Smooth muscle cell of the brain vasculature (primary cell): ENCODE results near the gene SSC4D.
"Not testable (repeated sequence)": the region's sequence is repeated elsewhere in the genome, so short reads cannot be mapped to it uniquely, and the experiment has no call there.

Experiments used
- DNase-seq: peaks from one replicate; pipeline ENCODE4 v3.0.0-alpha.2; 2012; ENCODE audit warnings: low read depth, low spot score

SSC4D gene

DNA sequence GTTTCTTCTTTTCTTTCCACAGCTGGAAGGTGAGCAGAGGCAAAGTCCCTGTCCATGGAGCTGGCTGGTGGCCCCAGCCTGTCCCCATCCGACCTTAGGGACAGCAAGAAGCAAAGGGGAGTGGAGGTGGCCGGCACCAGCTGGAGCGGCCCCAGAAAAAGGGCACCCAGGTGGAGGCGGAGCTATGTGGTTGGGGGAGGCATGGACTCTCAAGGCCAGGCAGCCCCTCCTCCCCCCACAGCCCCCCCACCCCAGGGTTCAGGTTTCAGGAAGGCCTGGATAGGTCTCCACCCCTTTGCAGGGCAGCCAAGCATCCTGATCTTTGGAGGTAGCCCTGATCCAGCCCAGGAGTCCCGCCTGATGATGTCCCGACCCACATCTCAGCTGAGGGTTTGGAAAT is at the start of gene SSC4D:
TSS of gene SSC4D (minus strand) at position 161 of the 400 bp plus-strand sequence. CDS start 5,258 bp downstream, outside the sequence.
- no peak for DNase-seq

DNA sequence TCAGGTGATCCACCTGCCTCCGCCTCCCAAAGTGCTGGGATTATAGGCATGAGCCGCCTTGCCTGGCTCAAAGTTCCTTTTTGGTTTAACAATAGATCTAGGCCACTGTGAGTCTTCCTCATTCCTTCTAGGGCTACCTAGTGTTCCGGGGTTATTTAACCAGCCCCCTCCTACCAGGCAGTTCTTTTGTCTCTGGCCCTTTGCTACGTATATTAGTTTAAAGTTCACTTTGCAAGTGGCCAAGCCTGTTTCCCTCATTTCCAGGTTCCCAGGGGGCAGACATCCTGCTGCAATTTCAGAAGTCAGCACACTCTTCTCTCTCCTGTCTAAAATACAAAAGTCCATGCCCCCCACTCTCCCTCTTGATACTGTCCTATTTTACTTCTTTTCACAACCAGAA is 49.0 kb upstream of the SSC4D start:
- not testable (repeated sequence) for DNase-seq

DNA sequence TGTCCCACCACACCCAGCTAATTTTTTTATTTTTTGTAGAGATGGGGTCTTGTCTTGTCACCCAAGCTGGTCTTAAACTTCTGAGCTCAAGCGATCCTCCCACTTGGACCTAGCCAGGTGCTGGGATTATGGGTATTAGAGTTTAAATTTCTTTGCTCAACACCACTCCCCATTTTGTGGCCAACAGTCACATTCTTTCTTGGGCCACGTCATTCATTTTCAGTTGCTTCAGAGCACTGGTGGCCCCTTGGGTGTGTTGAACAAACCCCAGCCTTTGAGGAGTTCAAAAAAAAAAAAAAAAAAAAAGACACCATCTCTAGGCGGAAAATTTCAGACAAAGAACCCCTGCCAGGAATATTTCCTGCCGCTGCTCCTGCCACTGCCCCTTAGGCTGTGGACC is 47.5 kb upstream of the SSC4D start:
- DNase-seq, result not testable (repeated sequence)

DNA sequence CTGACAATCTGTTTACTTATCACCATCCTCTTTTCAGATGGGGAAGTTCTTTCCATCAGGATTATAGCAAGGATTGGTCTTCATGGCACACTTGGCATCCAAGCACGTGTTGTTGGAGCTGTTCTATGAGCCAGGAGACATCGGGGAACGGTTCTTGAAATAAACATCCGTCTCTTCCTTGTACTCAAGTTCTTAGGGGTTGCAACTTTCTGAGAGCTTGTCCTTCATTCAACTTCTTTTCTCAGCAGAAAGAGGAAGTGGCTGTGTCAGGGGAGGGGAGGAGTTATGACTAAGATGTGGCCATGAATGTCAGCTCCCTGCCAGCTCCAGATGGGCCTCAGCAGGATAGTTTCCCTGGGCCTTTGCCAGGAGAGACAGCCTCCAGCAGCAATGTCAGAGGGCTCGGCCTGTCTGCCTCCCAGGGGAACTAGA is 36.1 kb upstream of the SSC4D start:
- DNase-seq, result peak; percentile 57

DNA sequence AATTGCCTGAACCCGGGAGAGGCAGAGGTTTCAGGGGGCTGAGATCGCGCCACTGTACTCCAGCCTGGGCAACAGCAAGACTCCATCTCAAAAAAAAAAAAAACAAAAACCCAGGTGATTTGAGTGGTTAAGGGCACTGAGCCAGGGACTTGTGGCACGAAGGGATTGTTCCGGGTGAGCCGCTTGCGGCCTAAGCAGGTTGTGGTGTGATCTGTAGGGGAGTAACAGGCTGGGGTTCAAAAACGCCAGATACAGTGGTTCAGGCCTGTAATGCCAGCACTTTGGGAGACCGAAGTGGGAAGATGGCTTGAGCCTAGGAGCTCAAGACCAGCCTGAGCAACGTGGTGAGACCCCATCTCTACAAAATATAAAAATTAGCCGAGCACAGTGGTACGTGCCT is 34.3 kb upstream of the SSC4D start:
- not testable (repeated sequence) for DNase-seq

GRCh38 chr7:76442664-76443446 is 33.4 kb upstream of the SSC4D start:
- not testable (repeated sequence) for DNase-seq

GRCh38 chr7:76441792-76442191 is 32.3 kb upstream of the SSC4D start:
- not testable (repeated sequence) for DNase-seq

- DNase-seq, result not testable (repeated sequence)
These were observed 30.9 kb upstream of the SSC4D start for GRCh38 chr7:76440404-76440803.

DNA sequence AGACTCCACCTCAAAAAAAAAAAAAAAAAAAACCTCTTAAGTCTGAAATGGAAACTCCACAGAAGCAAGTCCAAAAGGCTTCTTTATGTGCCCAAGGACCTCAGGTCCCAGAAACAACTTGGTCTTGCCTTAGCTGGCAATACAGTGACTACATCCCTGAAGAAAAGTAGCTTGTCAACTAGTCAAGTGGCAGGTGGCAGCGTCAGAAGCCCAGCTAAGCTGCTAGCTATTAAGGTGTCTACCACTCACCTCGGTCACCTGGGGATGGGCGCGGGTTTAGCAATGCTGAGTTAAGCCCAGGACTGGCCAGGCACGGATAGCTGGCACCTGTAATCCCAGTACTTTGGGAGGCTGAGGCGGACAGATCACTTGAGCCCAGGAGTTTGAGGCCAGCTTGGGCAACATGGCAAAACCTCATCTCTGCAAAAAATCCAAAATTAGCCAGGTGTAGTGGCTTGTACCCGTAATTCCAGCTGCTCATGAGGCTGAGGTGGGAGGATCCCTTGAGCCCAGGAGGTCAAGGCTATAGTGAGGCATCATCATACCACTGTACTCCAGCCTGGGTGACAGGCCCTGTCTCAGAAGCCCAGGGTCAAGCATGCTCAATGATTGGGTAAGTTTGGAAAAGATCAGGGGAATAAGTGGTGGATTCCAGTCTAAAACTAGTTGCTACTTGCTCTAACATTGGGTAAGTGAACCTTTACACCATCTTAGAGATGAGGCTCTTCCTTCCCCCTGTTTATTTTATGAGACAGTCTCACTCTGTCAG is 29.8 kb upstream of the SSC4D start:
- DNase-seq, result not testable (repeated sequence)

GRCh38 chr7:76437873-76438272 is 28.4 kb upstream of the SSC4D start:
- DNase-seq, result peak; percentile 67

GRCh38 chr7:76430836-76431235 is 21.3 kb upstream of the SSC4D start:
- DNase-seq, result no peak

GRCh38 chr7:76430211-76430610 is 20.7 kb upstream of the SSC4D start:
- DNase-seq, result no peak

- DNase-seq, result no peak
These were observed 19.6 kb upstream of the SSC4D start for GRCh38 chr7:76428868-76429805.

DNA sequence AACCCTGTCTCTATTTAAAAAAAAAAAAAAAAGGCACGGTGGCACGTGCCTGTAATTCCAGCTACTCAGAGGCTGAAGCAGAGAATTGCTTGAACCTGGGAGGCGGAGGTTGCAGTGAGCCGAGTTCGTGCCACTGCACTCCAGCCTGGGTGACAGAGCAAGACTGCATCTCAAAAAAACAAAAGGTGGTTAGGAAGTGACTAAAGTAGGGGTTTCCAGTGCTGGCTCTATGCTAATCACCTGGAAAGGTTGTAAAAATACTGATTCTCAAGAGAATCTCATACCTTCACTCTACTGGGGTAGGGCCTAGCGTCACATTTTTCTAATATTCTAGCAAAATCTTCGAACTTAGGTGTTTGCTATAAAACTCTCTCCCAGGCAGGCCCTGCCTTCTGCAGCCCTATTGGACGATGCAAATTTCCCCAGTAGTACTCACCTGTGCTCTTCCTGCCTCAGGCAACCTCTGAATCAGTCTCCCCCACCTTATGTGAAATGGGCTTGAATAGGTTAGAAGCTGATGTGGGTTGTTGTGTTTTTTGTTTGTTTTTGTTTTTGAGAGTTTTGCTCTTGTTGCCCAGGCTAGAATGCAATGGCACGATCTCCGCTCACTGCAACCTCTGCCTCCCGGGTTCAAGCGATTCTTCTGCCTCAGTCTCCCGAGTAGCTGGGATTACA is 18.8 kb upstream of the SSC4D start:
- DNase-seq, result no peak

DNA sequence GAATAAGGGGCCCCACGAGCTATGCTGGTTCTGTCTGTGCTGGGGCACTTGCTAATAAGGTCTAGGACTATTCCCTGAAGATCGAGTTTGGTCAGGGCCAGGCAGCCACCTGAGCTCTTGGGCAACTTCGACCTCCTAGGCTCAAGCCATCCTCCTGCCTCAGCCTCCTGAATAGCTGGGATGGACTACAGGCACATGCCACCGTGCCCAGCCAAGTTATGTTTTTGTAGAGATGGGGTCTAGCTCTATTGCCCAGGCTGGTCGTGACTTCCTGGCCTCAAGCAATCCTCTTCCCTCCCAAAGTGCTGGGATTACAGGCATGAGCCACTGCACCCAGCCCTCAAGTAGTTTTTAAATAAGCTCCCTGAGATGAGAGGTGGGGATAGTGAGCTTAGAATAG is 18.1 kb upstream of the SSC4D start:
- DNase-seq, result no peak

DNA sequence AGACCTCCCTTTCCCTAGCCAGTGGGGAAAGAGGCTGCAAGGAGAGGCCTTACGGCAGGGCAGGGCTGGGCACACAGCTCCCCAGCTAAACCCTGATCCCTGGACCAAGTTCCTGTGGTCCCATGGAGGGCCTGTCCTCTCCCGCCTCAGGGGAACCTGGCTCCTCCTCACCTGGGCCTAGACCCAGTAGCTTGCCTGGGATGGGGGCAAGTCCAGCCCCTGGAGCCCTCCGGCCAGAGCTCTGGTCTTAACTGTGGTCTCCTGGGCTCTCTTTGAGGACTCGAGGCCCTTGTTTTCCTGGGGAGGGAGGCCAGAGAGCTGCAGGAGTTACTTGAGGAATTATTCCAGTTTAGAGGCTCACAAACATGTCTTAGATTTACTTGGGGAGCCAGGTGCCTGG is 16.7 kb upstream of the SSC4D start:
- no peak for DNase-seq

- not testable (repeated sequence) for DNase-seq
These were observed 16.1 kb upstream of the SSC4D start for GRCh38 chr7:76425558-76425957.

DNA sequence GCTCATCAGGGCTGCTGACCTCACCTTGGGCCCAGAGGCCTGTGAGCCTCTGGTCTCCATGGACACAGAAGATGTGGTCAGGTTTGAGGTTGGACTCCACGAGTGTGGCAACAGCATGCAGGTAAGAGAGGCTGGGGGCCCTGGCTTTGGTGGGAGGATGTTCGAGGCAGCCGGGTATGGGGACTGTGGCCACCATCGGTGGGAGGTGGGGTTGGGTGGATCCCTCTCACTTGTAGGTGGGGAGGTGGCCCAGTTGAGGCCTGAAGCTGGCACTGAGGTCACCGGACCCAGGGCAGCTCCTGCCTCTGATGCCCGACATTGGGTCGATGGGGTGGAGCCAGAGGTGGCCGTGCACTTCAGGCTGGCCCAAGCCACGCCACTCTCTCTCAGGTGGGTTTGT is 15.7 kb upstream of the SSC4D start:
- DNase-seq, result no peak

DNA sequence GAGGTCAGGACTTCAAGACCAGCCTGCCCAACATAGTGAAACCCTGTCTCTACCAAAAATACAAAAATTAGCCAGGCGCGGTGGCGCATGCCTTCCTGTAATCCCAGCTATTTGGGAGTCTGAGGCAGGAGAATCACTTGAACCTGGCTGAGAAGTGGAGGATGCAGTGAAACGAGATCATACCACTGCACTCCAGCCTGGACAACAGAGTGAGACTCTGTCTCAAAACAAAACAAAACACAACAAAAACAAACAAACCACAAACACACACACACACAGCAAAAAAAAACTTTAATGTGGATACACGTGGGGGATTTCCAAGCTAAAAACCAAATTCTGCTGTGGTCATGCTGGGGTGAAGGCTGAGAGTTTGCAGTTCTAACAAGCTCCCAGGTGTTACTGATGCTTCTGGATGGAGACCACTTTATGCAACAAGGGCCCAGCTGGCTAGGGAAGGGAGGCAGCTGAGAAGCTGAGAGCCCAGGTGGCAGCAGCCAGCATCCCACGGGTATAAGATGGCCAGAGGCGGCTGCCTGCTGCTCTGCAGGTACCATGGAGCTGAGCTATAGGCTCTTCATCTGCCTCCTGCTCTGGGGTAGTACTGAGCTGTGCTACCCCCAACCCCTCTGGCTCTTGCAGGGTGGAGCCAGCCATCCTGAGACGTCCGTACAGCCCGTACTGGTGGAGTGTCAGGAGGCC is 15.1 kb upstream of the SSC4D start, which contains the start of gene ZP3:
TSS of gene ZP3 (plus strand) at position 538 of the 699 bp plus-strand sequence. CDS start at position 553, 15 bp downstream.
- no peak for DNase-seq

DNA sequence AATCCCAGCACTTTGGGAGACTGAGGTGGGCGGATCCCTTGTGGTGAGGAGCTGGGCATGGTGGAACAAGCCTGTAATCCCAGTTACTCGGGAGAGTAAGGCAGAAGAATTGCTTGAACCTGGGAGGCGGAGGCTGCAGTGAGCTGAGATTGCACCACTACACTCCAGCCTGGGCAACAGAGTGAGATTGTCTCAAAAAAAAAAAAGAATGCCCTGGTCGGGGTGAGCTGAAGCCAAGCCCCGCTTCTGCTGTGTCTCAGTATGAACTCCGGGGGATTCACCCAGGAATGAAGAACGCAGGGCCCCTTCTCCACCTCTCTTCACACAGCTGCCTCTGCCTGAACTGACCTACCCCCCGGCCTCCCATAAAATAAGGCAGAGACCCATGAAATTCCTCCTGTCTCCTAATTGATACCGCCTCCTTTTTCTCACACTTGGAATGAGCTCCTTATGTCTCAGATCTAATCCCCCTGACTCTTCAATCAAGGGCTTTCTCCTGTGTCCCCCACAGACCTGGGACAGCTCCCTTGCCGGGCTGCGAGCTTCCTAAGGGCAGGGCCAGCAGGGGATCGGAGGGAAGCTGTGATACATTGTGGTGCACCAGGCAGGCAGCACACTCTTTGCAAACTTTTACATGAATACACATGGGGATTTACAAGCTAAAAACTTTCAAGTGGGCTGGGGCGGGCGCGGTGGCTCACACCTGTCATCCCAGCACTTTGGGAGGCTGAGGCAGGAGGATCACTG is 14.3 kb upstream of the SSC4D start:
- no peak for DNase-seq
